ENCODE data around the gene UPP2. TPM values are rescaled to one million over a fixed set of nuclear protein-coding genes. Genes with fewer than 3 reads are reported as not detected.

Gene UPP2
- total RNA-seq, 1 experiment from 2014 or later: not detected

GRCh38 chr2:158178646-158179045, 77.0 kb downstream of the UPP2 start:
- H3K36me3 Mint-ChIP-seq: no peaks in the 10 kb centered on the region
- TF ChIP-seq ETV6 (CRISPR knock-in tag; IDR thresholded peaks at IDR 0.05): no peak
- TF ChIP-seq ZNF416 (CRISPR knock-in tag; IDR thresholded peaks at IDR 0.05): no peak
- no peak for TF ChIP-seq AFF4 (CRISPR knock-in tag; IDR thresholded peaks at IDR 0.05; ENCODE audit: borderline replicate concordance)
- no peak for TF ChIP-seq AR (CRISPR knock-in tag; IDR thresholded peaks at IDR 0.05)
- no peak for TF ChIP-seq CDX4 (CRISPR knock-in tag; IDR thresholded peaks at IDR 0.05; ENCODE audit: borderline replicate concordance)
- TF ChIP-seq NR3C1 (CRISPR knock-in tag; conservative IDR thresholded peaks at IDR 0.05; ENCODE audit: low read depth): no peak
- TF ChIP-seq JAZF1 (CRISPR knock-in tag; IDR thresholded peaks at IDR 0.05): no peak
- no peak for TF ChIP-seq FOXK1 (CRISPR knock-in tag; IDR thresholded peaks at IDR 0.05)
- no peak overlapping the region for H3K27ac Mint-ChIP-seq
- DNase-seq (ENCODE audit: low spot score): no peak
- no peak for ATAC-seq
- peaks cover 4% of the 10 kb centered on the region; the same call in 1 of the 2 replicates for H3K27me3 Mint-ChIP-seq (ENCODE audit: low read depth)
- H3K4me3 Mint-ChIP-seq: no peak overlapping the region
- ChIA-PET POLR2A (no interaction called here), CTCF (interaction anchor here (0.9 to 3.4 kb wide), 5 partner anchors 34 to 575 kb away, joined by 3 to 25 read pairs (median 6); no protein-coding TSS in a partner anchor)
- peaks cover 24% of the 10 kb centered on the region for H3K4me1 Mint-ChIP-seq
- H3K9me3 Mint-ChIP-seq: no peaks in the 10 kb centered on the region

GRCh38 chr2:158179660-158180059, 78.0 kb downstream of the UPP2 start:
- peaks cover 4% of the 10 kb centered on the region; the same call in 1 of the 2 replicates for H3K27me3 Mint-ChIP-seq (ENCODE audit: low read depth)
- H3K36me3 Mint-ChIP-seq: no peaks in the 10 kb centered on the region
- H3K9me3 Mint-ChIP-seq: no peaks in the 10 kb centered on the region
- TF ChIP-seq NFATC4 (CRISPR knock-in tag; IDR thresholded peaks at IDR 0.05) (no peak), IRF1 (CRISPR knock-in tag; IDR thresholded peaks at IDR 0.05) (no peak), FOXP4 (CRISPR knock-in tag; IDR thresholded peaks at IDR 0.05) (no peak), ATF2 (CRISPR knock-in tag; IDR thresholded peaks at IDR 0.05; ENCODE audit: borderline replicate concordance, low read depth) (no peak), ZSCAN18 (CRISPR knock-in tag; IDR thresholded peaks at IDR 0.05) (no peak), CBFB (CRISPR knock-in tag; IDR thresholded peaks at IDR 0.05; ENCODE audit: low read depth) (no peak), MAX (CRISPR knock-in tag; IDR thresholded peaks at IDR 0.05) (no peak), OVOL2 (CRISPR knock-in tag; IDR thresholded peaks at IDR 0.05; ENCODE audit: borderline replicate concordance) (no peak), FOXJ3 (CRISPR knock-in tag; IDR thresholded peaks at IDR 0.05; ENCODE audit: borderline replicate concordance) (no peak), NFE2L1 (CRISPR knock-in tag; IDR thresholded peaks at IDR 0.05) (no peak), ZNF219 (CRISPR knock-in tag; IDR thresholded peaks at IDR 0.05; ENCODE audit: borderline replicate concordance) (no peak), ZNF263 (CRISPR knock-in tag; IDR thresholded peaks at IDR 0.05; ENCODE audit: low read depth) (no peak), TEAD1 (CRISPR knock-in tag; IDR thresholded peaks at IDR 0.05) (no peak)
- ATAC-seq (peak; percentile 53), DNase-seq (ENCODE audit: low spot score) (no peak)
- H3K4me1 Mint-ChIP-seq: peaks cover 27% of the 10 kb centered on the region
- POLR2A ChIA-PET: interaction anchor here (0.7 kb wide), 1 partner anchor 12 kb away, joined by 3 read pairs; no protein-coding TSS in a partner anchor
- CTCF ChIA-PET: interaction anchor here (0.6 to 3.4 kb wide), 17 partner anchors 8 to 574 kb away, joined by 3 to 25 read pairs (median 5); partner anchors contain the start of genes CCDC148 and PKP4
- H3K4me3 Mint-ChIP-seq: no peak overlapping the region
- no peak overlapping the region for H3K27ac Mint-ChIP-seq

Measured in WTC11 (cell line).